Suprapubic skin (tissue), 4 donors: ENCODE data around the gene GPD1. TPM values are rescaled to one million over a fixed set of nuclear protein-coding genes. Genes with fewer than 3 reads are reported as not detected.

Experiments used
- DNase-seq, 2 donors: peaks; one replicate each; pipeline ENCODE4 v3.0.0-alpha.2; 2019; ENCODE audit warnings: low spot score in 2 of 2
- H3K27ac ChIP-seq: fragments of 200-600 bp; sonication (generic); one replicate; pipeline ENCODE4 v1.5.1; 2019
- H3K27me3 ChIP-seq: fragments of 200-600 bp; sonication (generic); one replicate; pipeline ENCODE4 v1.5.1; 2019
- H3K36me3 ChIP-seq: fragments of 200-600 bp; sonication (generic); one replicate; pipeline ENCODE4 v1.5.1; 2019
- H3K4me1 ChIP-seq: fragments of 200-600 bp; sonication (generic); one replicate; pipeline ENCODE4 v1.5.1; 2019
- H3K4me3 ChIP-seq: fragments of 200-600 bp; sonication (generic); one replicate; pipeline ENCODE4 v1.5.1; 2019; ENCODE audit warnings: mild to moderate bottlenecking
- H3K9me3 ChIP-seq: fragments of 200-600 bp; sonication (generic); one replicate; pipeline ENCODE4 v1.5.1; 2019
- CTCF ChIP-seq, 2 donors: fragments of 200-600 bp in 1 of 2; fragments of 450-650 bp in 1 of 2; sonication (generic) in 1 of 2; IDR thresholded peaks; one replicate each; pipeline ENCODE4 v1.5.1; 2016 to 2019; ENCODE audit warnings: antibody characterized with exemption in 2 of 2, mild to moderate bottlenecking in 1 of 2, moderate library complexity in 1 of 2
- EP300 ChIP-seq: sonication (generic); formaldehyde crosslinking; IDR thresholded peaks from one replicate; pipeline ENCODE4 v1.6.1; 2017; ENCODE audit warnings: antibody characterized with exemption
- POLR2A ChIP-seq, 2 donors: fragments of 450-650 bp; IDR thresholded peaks; one replicate each; pipeline ENCODE4 v1.6.1; 2017; ENCODE audit warnings: antibody characterized with exemption in 2 of 2, mild to moderate bottlenecking in 2 of 2, moderate library complexity in 2 of 2
- POLR2AphosphoS5 ChIP-seq, 3 donors: sonication (generic); formaldehyde crosslinking; IDR thresholded peaks; one replicate each; pipeline ENCODE4 v1.6.1; 2017; ENCODE audit warnings: antibody characterized with exemption in 3 of 3
- WGBS: methylation state at CpG from one replicate; pipeline ENCODE4 v1.1.5; 2018; 5-methylcytosine and 5-hydroxymethylcytosine counted together
- total RNA-seq, 4 donors: library from RNA; depleted of rRNA; stranded (reverse); fragments of >200 nt; gene quantifications; one replicate each; pipeline ENCODE4 v1.1.0, GENCODE V29; 2016

GPD1 gene
- total RNA-seq, 4 donors from 2014 or later: 49.5 to 74.5 (median 61.8) TPM

GRCh38 chr12:50074936-50075807 lies 28.6 kb upstream of the GPD1 start:
- TF ChIP-seq CTCF (IDR thresholded peaks at IDR 0.05) (peak; percentile 86 to 92), EP300 (no peak), POLR2AphosphoS5 (IDR thresholded peaks at IDR 0.05) (no peak), POLR2A (IDR thresholded peaks at IDR 0.05) (no peak)
- WGBS: 0% methylated on average over 1 of the region's 9 CpGs
- DNase-seq: peak; percentile 86 to 88

GRCh38 chr12:50075808-50076170 lies 28.0 kb upstream of the GPD1 start:
- WGBS: 67% methylated on average over 1 of the region's 1 CpG
- no peak overlapping the region for H3K27ac ChIP-seq
- H3K27me3 ChIP-seq: no peaks in the 10 kb centered on the region
- no peaks in the 10 kb centered on the region for H3K9me3 ChIP-seq
- TF ChIP-seq POLR2A (IDR thresholded peaks at IDR 0.05) (no peak), EP300 (no peak), POLR2AphosphoS5 (IDR thresholded peaks at IDR 0.05) (no peak), CTCF (IDR thresholded peaks at IDR 0.05) (no peak)
- H3K4me3 ChIP-seq: no peak overlapping the region
- no peak for DNase-seq
- H3K36me3 ChIP-seq: no peaks in the 10 kb centered on the region
- H3K4me1 ChIP-seq: peaks cover 8% of the 10 kb centered on the region

More at GRCh38 chr12:50074936-50075807, 28.6 kb upstream of the GPD1 start:
- H3K36me3 ChIP-seq: no peaks in the 10 kb centered on the region
- no peaks in the 10 kb centered on the region for H3K9me3 ChIP-seq
- no peak overlapping the region for H3K4me3 ChIP-seq
- H3K27ac ChIP-seq: no peak overlapping the region
- no peaks in the 10 kb centered on the region for H3K27me3 ChIP-seq
- H3K4me1 ChIP-seq: peaks cover 15% of the 10 kb centered on the region

- no peak overlapping the region for H3K27ac ChIP-seq
- peaks cover 11% of the 10 kb centered on the region for H3K4me1 ChIP-seq
- 86% methylated on average over 12 of the region's 12 CpGs for WGBS
- no peaks in the 10 kb centered on the region for H3K9me3 ChIP-seq
- H3K36me3 ChIP-seq: no peaks in the 10 kb centered on the region
- no peak for TF ChIP-seq CTCF (IDR thresholded peaks at IDR 0.05)
- TF ChIP-seq POLR2A (IDR thresholded peaks at IDR 0.05): no peak
- TF ChIP-seq POLR2AphosphoS5 (IDR thresholded peaks at IDR 0.05): no peak
- TF ChIP-seq EP300: no peak
- no peak for DNase-seq
- no peak overlapping the region for H3K4me3 ChIP-seq
- H3K27me3 ChIP-seq: no peaks in the 10 kb centered on the region
Observed at GRCh38 chr12:50077099-50077498, 26.7 kb upstream of the GPD1 start.

GRCh38 chr12:50078281-50078680 lies 25.5 kb upstream of the GPD1 start:
- DNase-seq: no peak
- TF ChIP-seq EP300: no peak
- TF ChIP-seq POLR2AphosphoS5 (IDR thresholded peaks at IDR 0.05): no peak
- no peak for TF ChIP-seq CTCF (IDR thresholded peaks at IDR 0.05)
- no peak for TF ChIP-seq POLR2A (IDR thresholded peaks at IDR 0.05)
- WGBS: 90% methylated on average over 10 of the region's 10 CpGs
- H3K4me1 ChIP-seq: peaks cover 11% of the 10 kb centered on the region
- H3K9me3 ChIP-seq: no peaks in the 10 kb centered on the region
- no peaks in the 10 kb centered on the region for H3K27me3 ChIP-seq
- no peak overlapping the region for H3K4me3 ChIP-seq
- H3K27ac ChIP-seq: no peak overlapping the region
- H3K36me3 ChIP-seq: no peaks in the 10 kb centered on the region

- no peak for DNase-seq
- WGBS: 95% methylated on average over 5 of the region's 5 CpGs
- no peak for TF ChIP-seq EP300
- TF ChIP-seq POLR2A (IDR thresholded peaks at IDR 0.05): no peak
- no peak for TF ChIP-seq CTCF (IDR thresholded peaks at IDR 0.05)
- TF ChIP-seq POLR2AphosphoS5 (IDR thresholded peaks at IDR 0.05): no peak
Observed at GRCh38 chr12:50079771-50080170, 24.0 kb upstream of the GPD1 start.

More at GRCh38 chr12:50079771-50080170, 24.0 kb upstream of the GPD1 start:
- no peaks in the 10 kb centered on the region for H3K36me3 ChIP-seq
- no peak overlapping the region for H3K27ac ChIP-seq
- H3K4me3 ChIP-seq: no peak overlapping the region
- no peaks in the 10 kb centered on the region for H3K27me3 ChIP-seq
- H3K9me3 ChIP-seq: no peaks in the 10 kb centered on the region
- H3K4me1 ChIP-seq: peaks cover 20% of the 10 kb centered on the region
